ENCODE measurements around the gene FGD5. TPM values are rescaled to one million over a fixed set of nuclear protein-coding genes. Genes with fewer than 3 reads are reported as not detected.

FGD5 gene
- polyA plus RNA-seq, 1 of the 3 experiments (the other 2 are of a cell fraction), result not detected

- H3K4me3 ChIP-seq (ENCODE audit: low read depth in 2 of 2, low read length in 1 of 2), result no peak overlapping the region
- H3K9me3 ChIP-seq, result no peaks in the 10 kb centered on the region
- TF ChIP-seq ZBTB33 (IDR thresholded peaks at IDR 0.05; ENCODE audit: borderline replicate concordance, low read depth) (no peak), SIN3A (IDR thresholded peaks at IDR 0.05; ENCODE audit: borderline replicate concordance, low read depth, low read length) (no peak), TEAD4 (IDR thresholded peaks at IDR 0.05; ENCODE audit: borderline replicate concordance, insufficient read depth) (no peak), SMC3 (IDR thresholded peaks at IDR 0.05; ENCODE audit: low read depth, low read length) (no peak), GABPA (IDR thresholded peaks at IDR 0.05; ENCODE audit: low read depth) (no peak), MAX (IDR thresholded peaks at IDR 0.05; ENCODE audit: low read depth) (no peak), NRF1 (IDR thresholded peaks at IDR 0.05; ENCODE audit: low read depth, low read length) (no peak), MXI1 (IDR thresholded peaks at IDR 0.05; ENCODE audit: low read depth, low read length) (no peak), CHD2 (IDR thresholded peaks at IDR 0.05; ENCODE audit: low read length, partially characterized antibody) (no peak), TAF1 (IDR thresholded peaks at IDR 0.05; ENCODE audit: borderline replicate concordance, low read depth, low read length) (no peak), RAD21 (IDR thresholded peaks at IDR 0.05; ENCODE audit: low read length) (no peak)
- DNase-seq, result no peak
- no peak overlapping the region for H2AFZ ChIP-seq (ENCODE audit: low read depth)
- no peaks in the 10 kb centered on the region; a peak in 1 of 4 replicates for H3K4me1 ChIP-seq (ENCODE audit: control insufficient read depth in 1 of 2, insufficient read depth in 2 of 2, low read depth in 1 of 2, low read length in 1 of 2)
- H3K79me2 ChIP-seq (ENCODE audit: insufficient read depth), result no peaks in the 10 kb centered on the region
- H3K4me2 ChIP-seq, result no peak overlapping the region
- no peaks in the 10 kb centered on the region for H3K36me3 ChIP-seq (replicated peaks in 1 of 2; ENCODE audit: control insufficient read depth in 1 of 2, insufficient read depth in 2 of 2, low read length in 1 of 2)
- H3K9ac ChIP-seq, result no peak overlapping the region
- POLR2A ChIA-PET, result no interaction called here
- H4K20me1 ChIP-seq (ENCODE audit: insufficient read depth), result no peaks in the 10 kb centered on the region
- peaks cover 27% of the 10 kb centered on the region for H3K27me3 ChIP-seq (ENCODE audit: insufficient read depth)
- CTCF ChIA-PET, result interaction anchor here (1.3 kb wide), 1 partner anchor 10 kb away, joined by 4 read pairs; no protein-coding TSS in a partner anchor
- H3K27ac ChIP-seq (ENCODE audit: low read depth in 2 of 2, low read length in 1 of 2), result no peak overlapping the region
- no peaks in the 10 kb centered on the region for H3K9me2 ChIP-seq
- WGBS (ENCODE audit: low lambda C conversion rate), result 65% methylated on average over 13 of the region's 13 CpGs
- H3F3A ChIP-seq (replicated peaks; ENCODE audit: insufficient read depth), result no peaks in the 10 kb centered on the region
Measured at GRCh38 chr3:14823910-14824629, 5.3 kb downstream of the FGD5 start.

- Histone ChIP-seq H3K9ac (no peak overlapping the region), H3K4me3 (ENCODE audit: low read depth in 2 of 2, low read length in 1 of 2) (no peak overlapping the region), H4K20me1 (ENCODE audit: insufficient read depth) (no peaks in the 10 kb centered on the region), H3F3A (replicated peaks; ENCODE audit: insufficient read depth) (no peaks in the 10 kb centered on the region), H3K4me2 (no peak overlapping the region), H2AFZ (ENCODE audit: low read depth) (no peak overlapping the region), H3K4me1 (ENCODE audit: control insufficient read depth in 1 of 2, insufficient read depth in 2 of 2, low read depth in 1 of 2, low read length in 1 of 2) (peaks cover 0 to 4% of the 10 kb centered on the region in 2 experiments; a peak in 2 of 4 replicates), H3K36me3 (replicated peaks in 1 of 2; ENCODE audit: control insufficient read depth in 1 of 2, insufficient read depth in 2 of 2, low read length in 1 of 2) (no peaks in the 10 kb centered on the region), H3K79me2 (ENCODE audit: insufficient read depth) (no peaks in the 10 kb centered on the region), H3K9me2 (no peaks in the 10 kb centered on the region), H3K27ac (ENCODE audit: low read depth in 2 of 2, low read length in 1 of 2) (no peak overlapping the region), H3K27me3 (ENCODE audit: insufficient read depth) (peaks cover 27% of the 10 kb centered on the region), H3K9me3 (no peaks in the 10 kb centered on the region)
- CTCF ChIA-PET, result interaction anchor here (1.0 kb wide), 1 partner anchor 151 kb away, joined by 3 read pairs; no protein-coding TSS in a partner anchor
- TF ChIP-seq RXRA (IDR thresholded peaks at IDR 0.05; ENCODE audit: borderline replicate concordance, low read depth) (no peak), NRF1 (IDR thresholded peaks at IDR 0.05; ENCODE audit: low read depth, low read length) (no peak), GATA2 (CRISPR knock-in tag; IDR thresholded peaks at IDR 0.05) (no peak), POLR2AphosphoS5 (IDR thresholded peaks at IDR 0.05; ENCODE audit: low read depth, low read length) (no peak), TAF1 (IDR thresholded peaks at IDR 0.05; ENCODE audit: borderline replicate concordance, low read depth, low read length) (no peak), EP300 (IDR thresholded peaks at IDR 0.05; ENCODE audit: borderline replicate concordance in 1 of 2, low read depth in 1 of 2, low read length in 1 of 2) (no peak)
- no peak for DNase-seq
- POLR2A ChIA-PET, result no interaction called here
- 57% methylated on average over 2 of the region's 2 CpGs for WGBS (ENCODE audit: low lambda C conversion rate)
Measured at GRCh38 chr3:14824646-14825045, 5.9 kb downstream of the FGD5 start.

Measured in SK-N-SH (cell line).